WTC11 (cell line): ENCODE measurements around the gene MYH11. TPM values are rescaled to one million over a fixed set of nuclear protein-coding genes. Genes with fewer than 3 reads are reported as not detected.

Source experiments
- ATAC-seq: fragments of 200-7000 bp; cut with Tn5 transposase; 2 replicates; pipeline ENCODE4 v1.10.0; 2021; ENCODE audit warnings: mild to moderate bottlenecking, moderate library complexity
- CTCF ChIA-PET: fragments of 300-600 bp; sonication (Branson Sonifier 250); formaldehyde crosslinking; loops from one replicate; lab custom pipeline; 2021; ENCODE audit warnings: antibody characterized with exemption; lab: Charles Lee
- POLR2A ChIA-PET: fragments of 350-600 bp; sonication (Branson Sonifier 250); formaldehyde crosslinking; loops from one replicate; lab custom pipeline; 2021; ENCODE audit warnings: antibody characterized with exemption; lab: Charles Lee
- DNase-seq: peaks from one replicate; pipeline ENCODE4 v3.0.0; 2021; ENCODE audit warnings: low spot score
- H3K27ac Mint-ChIP-seq: 2 replicates; pipeline ENCODE4 v1.8.0; 2021; ENCODE audit warnings: mixed read lengths
- H3K27me3 Mint-ChIP-seq: 2 replicates; pipeline ENCODE4 v1.8.0; 2021; ENCODE audit warnings: low read depth, mild to moderate bottlenecking, moderate library complexity, mixed read lengths
- H3K36me3 Mint-ChIP-seq: 2 replicates; pipeline ENCODE4 v1.8.0; 2021; ENCODE audit warnings: mixed read lengths
- H3K4me1 Mint-ChIP-seq: 2 replicates; pipeline ENCODE4 v1.8.0; 2022; ENCODE audit warnings: mixed read lengths
- H3K4me3 Mint-ChIP-seq: 2 replicates; pipeline ENCODE4 v1.8.0; 2021; ENCODE audit warnings: mild to moderate bottlenecking, moderate library complexity, mixed read lengths
- H3K9me3 Mint-ChIP-seq: 2 replicates; pipeline ENCODE4 v1.8.0; 2021; ENCODE audit warnings: mixed read lengths
- ATF1 ChIP-seq: sonication (generic); formaldehyde crosslinking; IDR thresholded peaks from 2 replicates; pipeline ENCODE4 v1.8.1; 2023; ENCODE audit warnings: mild to moderate bottlenecking, moderate library complexity, missing genetic modification reagents
- CREB1 ChIP-seq: sonication (generic); formaldehyde crosslinking; IDR thresholded peaks from 2 replicates; pipeline ENCODE4 v1.8.0; 2023; ENCODE audit warnings: mild to moderate bottlenecking, missing genetic modification reagents
- GTF2I ChIP-seq: fragments of 250-450 bp; sonication (Bioruptor Pico); conservative IDR thresholded peaks from 2 replicates; pipeline ENCODE4 v1.4.0; 2021; ENCODE audit warnings: mild to moderate bottlenecking
- HMGA2 ChIP-seq: fragments of 250-450 bp; sonication (Bioruptor Pico); IDR thresholded peaks from 2 replicates; pipeline ENCODE4 v1.4.0; 2021; ENCODE audit warnings: mild to moderate bottlenecking, moderate library complexity
- IRF2 ChIP-seq: sonication (generic); formaldehyde crosslinking; IDR thresholded peaks from 2 replicates; pipeline ENCODE4 v1.8.0; 2022; ENCODE audit warnings: low read depth, missing genetic modification reagents, borderline replicate concordance
- JUN ChIP-seq: sonication (generic); formaldehyde crosslinking; IDR thresholded peaks from 2 replicates; pipeline ENCODE4 v1.8.0; 2023; ENCODE audit warnings: mild to moderate bottlenecking, missing genetic modification reagents
- KAT7 ChIP-seq: sonication (generic); formaldehyde crosslinking; IDR thresholded peaks from 2 replicates; pipeline ENCODE4 v1.8.1; 2023; ENCODE audit warnings: missing genetic modification reagents, mild to moderate bottlenecking, borderline replicate concordance
- RORB ChIP-seq: fragments of 250-450 bp; sonication (Bioruptor Pico); IDR thresholded peaks from 2 replicates; pipeline ENCODE4 v1.9.0; 2021; ENCODE audit warnings: mild to moderate bottlenecking
- SMAD3 ChIP-seq: sonication (generic); formaldehyde crosslinking; IDR thresholded peaks from 2 replicates; pipeline ENCODE4 v1.8.0; 2022; ENCODE audit warnings: missing genetic modification reagents, mild to moderate bottlenecking, borderline replicate concordance
- TCF7 ChIP-seq: sonication (generic); formaldehyde crosslinking; IDR thresholded peaks from 2 replicates; pipeline ENCODE4 v1.8.0; 2022; ENCODE audit warnings: mild to moderate bottlenecking, low read depth, missing genetic modification reagents, moderate library complexity
- TP53 ChIP-seq: sonication (generic); formaldehyde crosslinking; IDR thresholded peaks from 2 replicates; pipeline ENCODE4 v1.8.1; 2023; ENCODE audit warnings: mild to moderate bottlenecking, missing genetic modification reagents
- ZNF121 ChIP-seq: sonication (generic); formaldehyde crosslinking; IDR thresholded peaks from 2 replicates; pipeline ENCODE4 v1.8.0; 2023; ENCODE audit warnings: missing genetic modification reagents
- ZNF396 ChIP-seq: fragments of 250-450 bp; sonication (Bioruptor Pico); IDR thresholded peaks from 2 replicates; pipeline ENCODE4 v1.8.0; 2021; ENCODE audit warnings: mild to moderate bottlenecking, moderate library complexity, borderline replicate concordance
- ZNF416 ChIP-seq: fragments of 250-450 bp; sonication (Bioruptor Pico); IDR thresholded peaks from 2 replicates; pipeline ENCODE4 v1.9.0; 2021; ENCODE audit warnings: mild to moderate bottlenecking, inconsistent platforms
- total RNA-seq: library from RNA; stranded (reverse); gene quantifications from 3 replicates; pipeline ENCODE4 v1.2.3, GENCODE V29; 2021
- TF ChIP-seq, protein P1 (sequence below): fragments of 250-450 bp; sonication (Bioruptor Pico); conservative IDR thresholded peaks from 2 replicates; pipeline ENCODE4 v1.9.0; 2021; ENCODE audit warnings: mild to moderate bottlenecking
- TF ChIP-seq, protein P2 (sequence below): sonication (generic); formaldehyde crosslinking; IDR thresholded peaks from 2 replicates; pipeline ENCODE4 v1.8.1; 2023; ENCODE audit warnings: mild to moderate bottlenecking, missing genetic modification reagents, moderate library complexity
- TF ChIP-seq, protein P3 (sequence below): fragments of 250-450 bp; sonication (Bioruptor Pico); IDR thresholded peaks from 2 replicates; pipeline ENCODE4 v2.1.2; 2022; ENCODE audit warnings: mild to moderate bottlenecking, moderate library complexity
- TF ChIP-seq, protein P4 (sequence below): sonication (generic); formaldehyde crosslinking; IDR thresholded peaks from 2 replicates; pipeline ENCODE4 v1.8.0; 2022; ENCODE audit warnings: mild to moderate bottlenecking, missing genetic modification reagents
- TF ChIP-seq, protein P5 (sequence below): sonication (generic); formaldehyde crosslinking; IDR thresholded peaks from 2 replicates; pipeline ENCODE4 v1.8.1; 2023; ENCODE audit warnings: mild to moderate bottlenecking, missing genetic modification reagents
- TF ChIP-seq, protein P6 (sequence below): sonication (generic); formaldehyde crosslinking; IDR thresholded peaks from 2 replicates; pipeline ENCODE4 v1.8.0; 2022; ENCODE audit warnings: mild to moderate bottlenecking, missing genetic modification reagents

MYH11 gene
- total RNA-seq, 1 experiment from 2014 or later, result 0.74 TPM

DNA sequence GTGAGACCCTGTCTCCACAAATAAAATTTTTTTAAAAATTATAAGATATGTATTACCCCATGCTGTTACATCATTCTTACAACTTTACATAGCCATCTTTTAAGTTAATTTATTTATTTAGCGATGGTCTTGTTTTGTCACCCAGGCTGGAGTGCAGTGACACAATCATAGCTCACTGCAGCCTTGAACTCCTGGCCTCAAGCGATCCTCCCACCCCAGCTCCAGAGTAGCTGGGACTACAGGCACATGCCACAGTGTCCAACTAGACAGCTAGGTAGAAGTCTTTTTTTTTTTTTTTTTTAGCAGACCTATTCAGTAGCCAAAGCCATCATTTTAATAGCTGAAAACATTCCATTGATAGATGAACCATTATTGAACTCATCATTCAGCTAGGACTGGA lies 114.1 kb downstream of the MYH11 start:
- no peak for ATAC-seq
- TF ChIP-seq, protein P1, sequence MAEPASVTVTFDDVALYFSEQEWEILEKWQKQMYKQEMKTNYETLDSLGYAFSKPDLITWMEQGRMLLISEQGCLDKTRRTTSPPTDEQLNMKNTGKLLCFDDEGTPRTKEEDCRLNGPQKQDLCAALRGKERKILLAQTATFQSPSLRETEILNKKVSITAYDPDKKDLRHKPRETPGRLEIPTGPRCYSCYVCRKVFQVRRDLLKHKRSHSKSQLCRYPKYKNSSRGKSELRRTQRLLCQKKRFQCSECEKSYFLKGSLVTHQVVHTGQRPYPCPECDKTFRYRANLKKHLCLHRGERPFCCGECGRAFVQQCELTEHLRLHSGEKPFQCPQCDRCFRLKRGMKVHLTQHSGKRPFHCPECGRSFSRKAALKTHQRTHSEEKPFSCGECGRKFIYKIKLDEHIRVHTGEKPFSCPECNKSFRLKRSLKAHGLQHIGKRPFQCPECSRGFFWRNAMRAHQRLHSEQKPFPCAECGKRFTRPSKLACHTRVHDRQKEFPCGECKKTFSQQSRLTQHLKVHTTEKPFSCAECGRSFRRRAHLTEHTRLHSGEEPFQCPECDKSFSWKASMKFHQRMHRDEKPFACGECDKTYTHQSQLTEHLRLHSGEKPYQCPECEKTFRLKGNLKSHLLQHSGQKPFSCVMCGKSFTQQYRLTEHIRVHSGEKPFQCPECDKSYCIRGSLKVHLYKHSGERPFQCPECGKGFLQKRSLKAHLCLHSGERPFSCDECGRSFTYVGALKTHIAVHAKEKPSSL (CRISPR knock-in tag), result no peak
- TF ChIP-seq ZNF121 (CRISPR knock-in tag) (no peak), TP53 (no peak), SMAD3 (CRISPR knock-in tag) (no peak), KAT7 (CRISPR knock-in tag) (no peak), ZNF396 (CRISPR knock-in tag) (no peak), HMGA2 (CRISPR knock-in tag) (no peak)
- TF ChIP-seq, protein P2, sequence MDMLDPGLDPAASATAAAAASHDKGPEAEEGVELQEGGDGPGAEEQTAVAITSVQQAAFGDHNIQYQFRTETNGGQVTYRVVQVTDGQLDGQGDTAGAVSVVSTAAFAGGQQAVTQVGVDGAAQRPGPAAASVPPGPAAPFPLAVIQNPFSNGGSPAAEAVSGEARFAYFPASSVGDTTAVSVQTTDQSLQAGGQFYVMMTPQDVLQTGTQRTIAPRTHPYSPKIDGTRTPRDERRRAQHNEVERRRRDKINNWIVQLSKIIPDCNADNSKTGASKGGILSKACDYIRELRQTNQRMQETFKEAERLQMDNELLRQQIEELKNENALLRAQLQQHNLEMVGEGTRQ (CRISPR knock-in tag), result no peak
- ChIA-PET CTCF (interaction anchor here (0.8 to 1.6 kb wide), 2 partner anchors 16 to 60 kb away, joined by 3 to 5 read pairs; no protein-coding TSS in a partner anchor), POLR2A (no interaction called here)
- no peak overlapping the region for H3K27ac Mint-ChIP-seq
- no peaks in the 10 kb centered on the region for H3K27me3 Mint-ChIP-seq
- peaks cover 4% of the 10 kb centered on the region for H3K4me1 Mint-ChIP-seq
- no peak for DNase-seq
- H3K9me3 Mint-ChIP-seq, result peaks cover 10% of the 10 kb centered on the region; the same call in 1 of the 2 replicates
- no peaks in the 10 kb centered on the region for H3K36me3 Mint-ChIP-seq
- no peak overlapping the region for H3K4me3 Mint-ChIP-seq

DNA sequence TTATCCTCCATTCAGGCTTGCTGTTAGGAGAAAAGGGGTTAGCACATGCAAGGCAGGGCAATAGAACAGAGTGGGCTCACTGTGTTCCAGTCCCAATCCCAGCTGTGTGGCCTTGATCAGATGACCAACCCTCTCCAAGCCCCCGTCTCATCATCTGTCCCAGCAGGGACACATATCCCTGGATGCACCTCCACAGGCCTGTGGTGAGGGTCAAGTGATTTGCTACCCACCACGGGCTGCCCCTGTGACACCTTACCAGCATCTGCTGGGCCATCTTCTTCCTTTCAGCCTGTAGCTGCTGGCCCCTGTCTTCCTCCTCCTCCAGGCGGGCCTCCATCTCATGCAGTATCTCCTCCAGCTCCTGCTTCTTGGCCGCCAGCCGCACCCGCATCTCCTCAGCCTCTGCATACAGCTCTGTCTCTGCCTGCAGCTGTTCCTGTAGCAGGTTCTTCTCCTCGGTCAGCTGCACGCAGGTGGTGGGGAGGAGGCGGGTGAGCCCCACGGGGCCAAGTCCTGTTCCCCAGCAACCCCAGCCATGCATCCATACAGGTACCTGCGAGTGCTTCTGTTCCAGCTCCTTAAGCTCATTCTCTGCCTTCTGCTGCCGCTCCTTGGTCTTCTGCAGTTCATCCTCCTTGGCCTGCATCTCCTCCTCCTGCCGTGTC lies 115.5 kb downstream of the MYH11 start:
- Mint-ChIP-seq H3K27ac (no peak overlapping the region), H3K27me3 (no peaks in the 10 kb centered on the region), H3K4me1 (peaks cover 10% of the 10 kb centered on the region), H3K4me3 (no peak overlapping the region), H3K36me3 (no peaks in the 10 kb centered on the region), H3K9me3 (peaks cover 10% of the 10 kb centered on the region; the same call in 1 of the 2 replicates)
- TF ChIP-seq, protein P3, sequence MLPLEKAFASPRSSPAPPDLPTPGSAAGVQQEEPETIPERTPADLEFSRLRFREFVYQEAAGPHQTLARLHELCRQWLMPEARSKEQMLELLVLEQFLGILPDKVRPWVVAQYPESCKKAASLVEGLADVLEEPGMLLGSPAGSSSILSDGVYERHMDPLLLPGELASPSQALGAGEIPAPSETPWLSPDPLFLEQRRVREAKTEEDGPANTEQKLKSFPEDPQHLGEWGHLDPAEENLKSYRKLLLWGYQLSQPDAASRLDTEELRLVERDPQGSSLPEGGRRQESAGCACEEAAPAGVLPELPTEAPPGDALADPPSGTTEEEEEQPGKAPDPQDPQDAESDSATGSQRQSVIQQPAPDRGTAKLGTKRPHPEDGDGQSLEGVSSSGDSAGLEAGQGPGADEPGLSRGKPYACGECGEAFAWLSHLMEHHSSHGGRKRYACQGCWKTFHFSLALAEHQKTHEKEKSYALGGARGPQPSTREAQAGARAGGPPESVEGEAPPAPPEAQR (CRISPR knock-in tag), result no peak
- no peak for TF ChIP-seq CREB1
- no peak for TF ChIP-seq GTF2I (CRISPR knock-in tag)
- TF ChIP-seq TCF7 (CRISPR knock-in tag), result no peak
- TF ChIP-seq ATF1 (CRISPR knock-in tag), result no peak
- no peak for TF ChIP-seq RORB (CRISPR knock-in tag)
- no peak for TF ChIP-seq ZNF416
- DNase-seq (no peak), ATAC-seq (no peak)
- CTCF ChIA-PET, result interaction anchor here (1.4 kb wide), 1 partner anchor 80 kb away, joined by 3 read pairs; no protein-coding TSS in a partner anchor
- POLR2A ChIA-PET, result no interaction called here

DNA sequence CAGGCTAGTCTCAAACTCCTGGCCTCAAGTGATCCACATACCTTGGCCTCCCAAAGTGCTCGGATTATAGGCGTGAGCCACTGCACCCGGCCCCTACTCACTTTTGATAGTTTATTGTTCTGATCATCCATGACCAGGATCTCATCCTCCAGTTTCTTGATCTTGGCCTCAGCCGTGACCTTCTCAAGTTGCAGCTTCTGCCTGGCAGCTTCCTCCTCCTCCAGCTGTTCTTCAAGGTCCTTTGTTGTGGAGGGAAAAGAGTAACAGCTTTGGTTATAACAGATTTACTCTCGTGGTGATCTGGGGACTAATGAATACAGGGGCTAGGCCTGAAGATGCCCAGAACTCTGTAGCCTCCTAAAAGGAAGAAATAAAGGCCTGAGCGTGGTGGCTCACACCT lies 116.9 kb downstream of the MYH11 start:
- peaks cover 10% of the 10 kb centered on the region; the same call in 1 of the 2 replicates for H3K9me3 Mint-ChIP-seq
- no peaks in the 10 kb centered on the region for H3K36me3 Mint-ChIP-seq
- H3K27me3 Mint-ChIP-seq, result no peaks in the 10 kb centered on the region
- CTCF ChIA-PET, result interaction anchor here (0.7 to 2.4 kb wide), 3 partner anchors 16 to 90 kb away, joined by 6 to 8 read pairs (median 7); partner anchors contain the start of gene NDE1
- H3K4me3 Mint-ChIP-seq, result no peak overlapping the region
- ATAC-seq, result no peak
- POLR2A ChIA-PET, result no interaction called here
- DNase-seq, result no peak
- H3K27ac Mint-ChIP-seq, result no peak overlapping the region
- peaks cover 7% of the 10 kb centered on the region for H3K4me1 Mint-ChIP-seq
- TF ChIP-seq, protein P4, sequence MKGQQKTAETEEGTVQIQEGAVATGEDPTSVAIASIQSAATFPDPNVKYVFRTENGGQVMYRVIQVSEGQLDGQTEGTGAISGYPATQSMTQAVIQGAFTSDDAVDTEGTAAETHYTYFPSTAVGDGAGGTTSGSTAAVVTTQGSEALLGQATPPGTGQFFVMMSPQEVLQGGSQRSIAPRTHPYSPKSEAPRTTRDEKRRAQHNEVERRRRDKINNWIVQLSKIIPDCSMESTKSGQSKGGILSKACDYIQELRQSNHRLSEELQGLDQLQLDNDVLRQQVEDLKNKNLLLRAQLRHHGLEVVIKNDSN (CRISPR knock-in tag), result no peak
- TF ChIP-seq, protein P5, sequence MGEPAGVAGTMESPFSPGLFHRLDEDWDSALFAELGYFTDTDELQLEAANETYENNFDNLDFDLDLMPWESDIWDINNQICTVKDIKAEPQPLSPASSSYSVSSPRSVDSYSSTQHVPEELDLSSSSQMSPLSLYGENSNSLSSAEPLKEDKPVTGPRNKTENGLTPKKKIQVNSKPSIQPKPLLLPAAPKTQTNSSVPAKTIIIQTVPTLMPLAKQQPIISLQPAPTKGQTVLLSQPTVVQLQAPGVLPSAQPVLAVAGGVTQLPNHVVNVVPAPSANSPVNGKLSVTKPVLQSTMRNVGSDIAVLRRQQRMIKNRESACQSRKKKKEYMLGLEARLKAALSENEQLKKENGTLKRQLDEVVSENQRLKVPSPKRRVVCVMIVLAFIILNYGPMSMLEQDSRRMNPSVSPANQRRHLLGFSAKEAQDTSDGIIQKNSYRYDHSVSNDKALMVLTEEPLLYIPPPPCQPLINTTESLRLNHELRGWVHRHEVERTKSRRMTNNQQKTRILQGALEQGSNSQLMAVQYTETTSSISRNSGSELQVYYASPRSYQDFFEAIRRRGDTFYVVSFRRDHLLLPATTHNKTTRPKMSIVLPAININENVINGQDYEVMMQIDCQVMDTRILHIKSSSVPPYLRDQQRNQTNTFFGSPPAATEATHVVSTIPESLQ (CRISPR knock-in tag), result no peak
- TF ChIP-seq JUN (no peak), IRF2 (CRISPR knock-in tag) (no peak)
- TF ChIP-seq, protein P6, sequence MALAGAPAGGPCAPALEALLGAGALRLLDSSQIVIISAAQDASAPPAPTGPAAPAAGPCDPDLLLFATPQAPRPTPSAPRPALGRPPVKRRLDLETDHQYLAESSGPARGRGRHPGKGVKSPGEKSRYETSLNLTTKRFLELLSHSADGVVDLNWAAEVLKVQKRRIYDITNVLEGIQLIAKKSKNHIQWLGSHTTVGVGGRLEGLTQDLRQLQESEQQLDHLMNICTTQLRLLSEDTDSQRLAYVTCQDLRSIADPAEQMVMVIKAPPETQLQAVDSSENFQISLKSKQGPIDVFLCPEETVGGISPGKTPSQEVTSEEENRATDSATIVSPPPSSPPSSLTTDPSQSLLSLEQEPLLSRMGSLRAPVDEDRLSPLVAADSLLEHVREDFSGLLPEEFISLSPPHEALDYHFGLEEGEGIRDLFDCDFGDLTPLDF (CRISPR knock-in tag), result no peak
